HG03354 (cell line): ENCODE data around the gene S100G.

Experiments used
- ATAC-seq: cut with Tn5 transposase; IDR thresholded peaks from one replicate; pipeline ENCODE4 v1.9.1; 2021; ENCODE audit warnings: mild to moderate bottlenecking; ENCODE audit not compliant: unreplicated experiment, poor library complexity, severe bottlenecking

Gene S100G

GRCh38 chrX:16643176-16643575 lies 6.8 kb upstream of the S100G start:
- ATAC-seq = no peak

DNA sequence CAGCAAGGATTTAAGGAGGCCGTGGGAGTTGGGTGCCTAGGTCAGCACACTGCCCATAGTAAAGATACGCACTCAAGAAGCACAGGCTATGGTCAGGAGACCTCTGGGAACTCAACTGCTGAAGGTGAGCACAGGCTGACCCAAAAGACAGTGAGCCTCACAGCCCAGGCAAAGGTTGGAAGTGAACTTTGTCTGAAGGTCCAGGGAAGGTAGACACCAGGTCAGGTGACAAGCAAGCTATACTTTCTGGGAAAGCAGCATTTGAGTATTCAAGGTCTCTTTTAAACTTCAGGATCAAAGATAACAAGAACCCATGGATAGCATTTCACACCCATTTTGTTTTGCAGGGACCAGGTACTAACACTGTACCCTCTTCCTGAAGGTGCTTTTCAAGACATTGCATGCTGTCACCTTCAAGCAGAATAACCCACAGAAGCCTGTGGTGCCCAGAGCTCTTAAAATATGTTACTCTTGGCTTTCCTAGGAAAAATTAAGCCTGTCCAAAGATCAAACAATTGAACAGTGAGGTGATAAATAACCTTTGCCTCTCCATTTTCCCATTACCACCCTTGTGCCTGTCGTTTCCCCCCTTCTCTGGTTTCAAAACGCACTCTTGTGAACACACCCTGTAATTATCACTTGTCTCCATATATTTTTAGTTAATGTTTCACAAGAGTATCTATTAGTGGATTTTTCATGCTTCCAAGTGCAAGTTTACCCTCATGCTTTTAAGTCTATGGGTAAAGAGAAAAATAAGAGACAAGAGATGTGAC lies 3.4 kb upstream of the S100G start:
- no peak for ATAC-seq

DNA sequence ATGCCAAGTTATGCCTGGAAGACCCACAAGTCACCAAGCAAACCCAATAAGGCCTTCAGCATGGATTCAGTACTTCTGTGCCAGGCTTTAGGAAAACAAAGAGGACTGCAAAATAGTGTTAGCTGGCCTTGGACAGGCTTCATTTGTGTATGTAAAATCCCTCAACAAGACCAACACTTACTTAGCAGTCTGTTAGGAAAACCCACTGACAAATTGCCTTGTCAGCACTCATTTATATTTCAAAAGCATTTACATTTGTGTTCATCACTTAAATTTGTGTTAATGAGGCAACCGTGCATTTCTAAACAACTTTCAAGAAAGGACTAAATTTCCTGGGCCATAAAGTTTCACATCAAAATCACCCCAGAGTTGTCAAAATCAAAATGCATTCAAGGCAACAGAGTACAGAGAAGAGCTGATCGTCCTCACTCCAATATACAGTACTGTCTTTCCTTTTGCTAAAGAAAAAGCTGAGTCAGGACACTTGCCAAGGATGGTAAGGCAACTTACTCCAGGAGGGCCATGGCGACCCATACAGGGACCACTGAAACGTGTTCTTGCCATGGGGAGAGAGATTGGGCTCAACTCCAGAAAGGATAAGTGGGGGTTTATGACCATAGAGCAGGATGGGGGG lies 1.6 kb downstream of the S100G start:
- ATAC-seq = no peak

DNA sequence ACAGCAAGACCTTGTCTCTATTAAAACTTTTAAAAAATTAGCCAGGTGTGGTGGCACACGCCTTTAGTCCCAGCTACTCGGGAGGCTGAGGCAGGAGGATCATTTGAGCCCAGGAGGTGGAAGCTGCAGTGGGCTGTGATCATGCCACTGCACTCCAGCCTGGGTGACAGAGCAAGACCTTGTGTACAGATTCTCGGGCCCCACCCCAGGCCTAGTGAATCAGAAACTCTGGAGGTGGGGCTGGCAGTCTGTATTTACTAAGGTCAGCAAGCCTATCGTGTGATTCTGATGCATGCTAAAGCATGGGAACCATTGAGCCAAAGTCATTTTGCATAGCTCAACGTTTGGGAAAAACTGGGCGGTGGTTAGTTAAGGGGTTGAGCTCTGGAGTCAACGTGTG lies 3.5 kb downstream of the S100G start:
- ATAC-seq = no peak

DNA sequence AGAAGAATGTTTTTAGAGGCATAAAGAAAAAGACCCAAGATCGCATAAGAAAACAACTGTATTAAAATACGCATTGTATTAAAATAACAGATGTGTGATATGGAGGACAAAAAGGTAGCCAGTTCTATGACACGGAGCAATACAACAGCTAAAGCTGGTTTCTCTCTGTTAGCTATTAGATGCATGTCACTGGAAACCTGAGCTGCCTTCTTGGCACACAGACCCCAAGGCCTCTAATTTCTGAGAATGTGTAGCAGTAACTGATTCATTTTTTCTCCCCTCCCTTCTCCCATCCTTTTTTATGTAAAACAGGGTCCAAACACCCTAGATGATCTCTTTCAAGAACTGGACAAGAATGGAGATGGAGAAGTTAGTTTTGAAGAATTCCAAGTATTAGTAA lies 4.1 kb downstream of the S100G start:
- ATAC-seq = no peak

DNA sequence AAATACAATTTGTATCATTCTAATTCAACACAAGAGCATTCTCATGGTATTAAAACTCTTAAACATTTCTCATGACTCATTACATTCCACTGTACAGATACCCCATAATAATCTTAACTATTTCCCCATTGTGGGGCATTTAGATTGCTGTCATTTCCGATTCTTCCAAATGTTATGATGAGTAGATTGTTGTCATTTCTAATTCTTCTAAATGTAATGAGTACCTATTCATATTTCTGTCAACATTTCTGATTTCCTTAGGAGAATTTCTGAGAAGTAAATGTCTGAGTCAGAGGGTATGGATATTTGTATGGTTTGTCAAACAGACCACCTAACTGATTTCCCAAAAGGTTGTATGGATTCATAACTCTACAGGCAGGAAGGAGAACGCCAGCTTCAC lies 8.3 kb downstream of the S100G start:
- no peak for ATAC-seq

GRCh38 chrX:16659321-16659720 lies 9.4 kb downstream of the S100G start:
- no peak for ATAC-seq

DNA sequence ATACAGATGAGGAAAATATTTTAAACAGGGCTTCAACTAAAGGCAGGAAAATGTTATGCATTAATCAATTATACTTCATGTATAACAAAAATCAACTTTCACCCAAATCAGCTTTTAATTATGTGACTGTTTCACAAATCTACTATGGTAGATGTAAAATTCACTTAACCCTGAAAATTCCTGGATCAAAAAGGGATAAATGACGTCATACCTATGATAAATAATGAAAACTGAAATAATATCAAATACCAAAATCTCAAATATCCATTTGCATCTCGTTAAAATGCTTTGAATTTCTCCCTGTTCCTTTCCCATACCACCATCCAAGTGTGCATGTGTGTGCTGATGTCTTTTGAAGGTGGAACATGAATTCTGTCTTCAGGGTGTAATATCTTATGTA lies 11.5 kb downstream of the S100G start:
- ATAC-seq = no peak

DNA sequence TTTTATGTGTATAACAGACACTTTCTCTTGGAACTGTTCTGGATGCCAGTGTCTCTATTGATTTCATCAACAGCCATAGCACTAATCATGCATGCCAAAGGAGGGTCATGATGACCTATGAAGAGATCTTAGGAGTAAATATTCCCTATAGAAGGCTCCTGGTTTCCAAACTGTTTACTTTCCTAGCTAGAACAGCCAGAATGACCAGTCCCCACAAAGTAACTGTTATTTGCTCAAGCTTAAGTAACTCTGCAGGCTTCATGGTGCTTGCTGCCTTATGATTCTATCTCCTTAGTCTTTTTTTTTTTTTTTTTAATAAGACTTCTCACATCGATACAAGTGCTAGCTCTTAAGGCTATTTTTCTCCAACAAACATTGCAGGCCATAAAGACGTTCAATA lies 12.4 kb downstream of the S100G start:
- ATAC-seq = no peak

GRCh38 chrX:16664074-16664473 lies 14.1 kb downstream of the S100G start:
- ATAC-seq = no peak

DNA sequence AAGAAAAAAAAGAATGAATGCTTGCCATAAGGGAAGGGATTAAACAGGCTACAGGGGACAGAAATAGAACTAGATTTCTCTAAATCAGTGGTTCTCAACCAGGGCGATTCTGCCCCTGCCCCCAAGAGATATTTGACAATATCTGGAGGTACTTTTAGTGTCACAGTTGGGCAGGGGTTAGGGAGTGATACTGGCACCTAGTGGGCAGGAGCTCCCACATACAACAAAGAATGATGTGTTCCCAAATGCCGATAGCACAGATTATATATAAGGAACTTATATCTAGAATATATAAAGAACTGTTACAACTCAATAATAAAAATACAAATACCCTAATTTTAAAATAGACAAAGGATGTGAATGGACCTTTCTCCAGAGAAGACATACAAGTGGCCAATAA lies 14.7 kb downstream of the S100G start:
- ATAC-seq = no peak

DNA sequence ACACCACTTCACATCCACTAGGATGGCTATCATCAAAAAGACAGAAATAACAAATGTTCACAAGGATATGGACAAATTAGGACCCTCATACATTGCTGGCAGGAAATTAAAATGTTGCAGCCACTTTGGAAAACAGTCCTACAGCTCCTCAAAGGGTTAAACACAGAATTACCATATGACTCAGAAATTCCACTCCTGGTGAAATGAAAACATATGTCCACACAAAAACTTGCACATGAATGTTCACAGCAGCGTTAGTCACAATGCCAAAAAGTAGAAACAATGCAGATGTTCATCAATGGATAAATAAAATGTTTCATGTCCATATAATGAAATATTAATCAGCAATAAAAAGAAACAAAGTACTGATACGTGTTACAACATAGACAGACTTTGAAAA lies 15.1 kb downstream of the S100G start:
- ATAC-seq = no peak

GRCh38 chrX:16666541-16666940 lies 16.6 kb downstream of the S100G start:
- ATAC-seq = no peak

DNA sequence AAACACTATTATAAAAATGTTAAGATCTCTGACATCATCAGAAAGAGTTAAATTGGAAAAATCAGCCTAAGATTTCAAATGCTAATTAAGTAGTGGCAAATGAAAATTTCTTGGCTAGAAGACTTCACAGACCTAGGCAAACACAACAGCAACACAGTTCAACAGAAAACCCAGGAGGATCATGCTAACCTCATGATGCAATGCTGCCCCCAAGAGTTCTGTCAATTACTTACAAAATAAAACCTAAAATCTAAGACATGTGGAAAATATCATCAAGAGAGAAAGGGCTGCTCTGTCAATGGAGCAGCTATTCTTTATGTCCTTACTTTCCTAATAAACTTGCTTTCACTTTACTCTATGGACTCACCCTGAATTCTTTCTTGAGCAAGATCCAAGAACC lies 21.0 kb downstream of the S100G start:
- no peak for ATAC-seq

- ATAC-seq = no peak
Measured at GRCh38 chrX:16678689-16679088, 28.7 kb downstream of the S100G start.

- no peak for ATAC-seq
Measured at GRCh38 chrX:16683007-16683664, 33.2 kb downstream of the S100G start.

GRCh38 chrX:16687514-16687913 lies 37.6 kb downstream of the S100G start:
- no peak for ATAC-seq

GRCh38 chrX:16695079-16695676 lies 45.2 kb downstream of the S100G start:
- ATAC-seq = peak; percentile 83

GRCh38 chrX:16696956-16697355 lies 47.0 kb downstream of the S100G start:
- ATAC-seq = no peak

- ATAC-seq = no peak
Measured at GRCh38 chrX:16699389-16699788, 49.4 kb downstream of the S100G start.

GRCh38 chrX:16700734-16701133 lies 50.8 kb downstream of the S100G start:
- no peak for ATAC-seq
